GM21723 (cell line): ENCODE measurements around the gene PFKM.

Experiments used
- ATAC-seq: cut with Tn5 transposase; IDR thresholded peaks from one replicate; pipeline ENCODE4 v1.9.1; 2021; ENCODE audit warnings: mild to moderate bottlenecking, moderate library complexity; ENCODE audit not compliant: unreplicated experiment

PFKM gene

DNA sequence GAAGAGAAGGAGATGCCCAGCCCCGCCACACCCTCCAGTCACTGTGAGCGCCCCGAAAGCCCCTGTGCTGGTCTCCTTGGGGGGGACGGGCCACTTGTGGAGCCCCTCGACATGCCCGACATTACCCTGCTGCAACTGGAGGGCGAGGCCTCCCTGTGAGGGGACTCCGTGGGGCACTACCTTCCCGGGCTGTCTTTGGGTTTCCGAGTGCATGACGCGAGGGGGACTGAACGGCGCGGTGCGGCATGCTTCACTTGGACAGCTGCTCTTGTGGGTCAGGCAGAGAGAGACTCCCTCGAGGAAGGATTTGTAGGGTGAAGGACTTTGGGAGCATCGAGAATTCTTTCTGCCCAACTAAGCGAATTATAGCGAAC is 65.4 kb downstream of the PFKM start:
- no peak for ATAC-seq

- ATAC-seq: no peak
Observed at GRCh38 chr12:48185181-48185919, 66.2 kb downstream of the PFKM start.

DNA sequence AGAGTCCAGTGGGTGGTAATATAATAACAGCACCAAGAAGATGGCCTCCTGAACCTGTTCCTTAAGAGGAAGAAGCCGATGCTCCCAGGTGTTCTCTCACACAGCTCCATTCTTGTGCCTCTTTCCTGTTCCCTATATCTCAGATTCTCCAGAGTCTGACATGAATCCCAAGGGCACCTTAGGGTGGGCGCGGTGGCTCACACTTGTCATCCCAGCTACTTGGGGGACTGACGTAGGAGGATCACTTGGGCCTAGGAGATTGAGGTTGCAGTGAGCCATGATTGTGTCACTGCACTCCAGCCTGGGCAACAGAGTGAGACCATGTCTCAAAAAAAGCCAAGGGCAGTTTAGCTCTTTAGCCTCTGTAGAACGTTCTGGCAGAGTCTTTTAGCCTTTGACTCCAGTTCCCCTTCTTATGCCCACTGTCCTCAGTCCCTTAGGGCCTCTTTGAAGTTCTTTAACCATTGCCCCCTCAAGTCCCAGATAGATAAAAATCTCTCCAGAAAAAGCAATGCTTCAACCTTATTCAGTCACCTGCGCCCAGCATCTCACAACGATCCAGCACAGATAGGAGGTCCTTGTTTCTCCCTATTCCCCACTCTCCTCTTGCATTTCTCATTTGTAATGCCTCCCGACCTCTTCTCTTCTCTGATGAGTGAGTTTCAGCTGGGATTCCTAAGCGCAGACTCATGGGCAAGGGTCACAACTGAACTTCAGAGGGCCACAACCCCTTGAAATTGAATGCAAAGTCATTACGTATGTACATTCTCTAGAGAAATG is 68.9 kb downstream of the PFKM start:
- no peak for ATAC-seq

DNA sequence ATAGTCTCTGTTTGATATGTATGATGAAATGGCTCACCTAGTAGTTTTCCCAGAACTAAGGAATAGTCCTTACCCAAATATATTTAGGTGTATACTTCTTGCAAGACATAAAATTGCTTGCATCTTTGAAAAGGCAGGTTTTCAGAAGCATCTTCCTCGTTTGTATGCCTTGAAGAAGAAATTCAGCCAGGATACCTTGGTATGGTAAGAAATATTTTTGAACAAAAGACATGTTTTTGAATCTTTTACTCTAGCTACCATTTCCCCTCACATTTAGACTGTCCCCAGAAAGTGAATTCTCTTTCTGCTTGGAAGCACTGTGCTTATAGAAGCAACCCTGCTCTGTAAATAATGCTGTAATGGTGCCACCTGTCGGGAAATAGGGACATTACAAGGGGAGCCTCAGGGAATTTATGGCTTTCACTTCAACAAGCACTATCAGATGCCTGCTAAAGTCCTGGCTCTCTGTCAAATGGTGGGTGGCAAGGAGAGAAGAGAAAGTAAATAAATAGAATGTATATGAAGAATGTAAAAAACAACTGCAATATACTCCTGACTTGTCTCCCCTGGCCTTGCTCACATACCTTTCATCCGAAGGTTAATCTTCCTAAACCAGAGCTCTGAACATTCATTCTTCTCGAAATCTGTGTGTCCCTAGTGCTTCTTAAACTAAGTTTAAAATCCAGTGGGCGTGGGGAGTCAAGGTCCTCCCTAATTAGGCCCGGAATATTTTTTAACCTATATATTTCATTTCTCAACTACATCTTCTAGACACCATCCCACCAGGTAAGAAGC is 70.4 kb downstream of the PFKM start:
- peak; percentile 83 for ATAC-seq

DNA sequence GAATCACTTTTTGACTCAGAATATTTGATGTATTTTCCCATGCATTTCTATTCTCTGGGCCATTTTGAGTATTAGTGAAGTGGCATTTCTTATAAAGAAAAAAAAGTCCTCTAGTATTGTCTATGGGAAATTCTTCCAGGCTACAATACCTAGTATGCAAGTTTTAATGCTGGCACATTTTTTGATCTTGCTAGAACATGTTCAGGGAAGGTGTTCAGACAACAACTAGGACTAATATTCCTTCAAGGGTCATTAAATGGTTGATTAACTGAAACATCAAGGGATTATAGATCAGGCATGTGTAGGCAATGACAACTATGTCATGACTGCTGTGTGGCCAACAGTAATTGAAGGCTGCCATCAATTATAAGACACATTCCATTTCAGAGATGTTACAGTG is 71.9 kb downstream of the PFKM start:
- no peak for ATAC-seq

- no peak for ATAC-seq
Observed at GRCh38 chr12:48192861-48193260, 73.7 kb downstream of the PFKM start.

DNA sequence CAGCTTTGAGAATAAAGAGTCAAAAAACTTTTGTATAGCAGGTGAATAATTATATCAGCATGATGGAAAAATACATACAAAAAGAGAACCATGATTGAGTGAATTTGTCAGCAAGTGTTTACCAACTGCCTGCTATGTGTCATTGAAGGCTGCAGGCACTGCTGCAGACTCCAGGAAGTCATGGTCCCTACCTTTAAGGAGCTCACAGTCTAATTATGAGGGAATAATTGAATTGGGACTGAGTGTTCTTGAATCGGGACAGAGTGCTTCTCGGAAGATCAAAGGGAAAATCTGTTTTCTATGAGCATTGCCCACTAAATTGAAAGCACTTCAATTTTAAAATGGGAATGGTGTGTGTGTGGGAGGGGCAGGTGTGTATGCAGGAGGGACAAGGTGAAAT is 74.5 kb downstream of the PFKM start:
- no peak for ATAC-seq

DNA sequence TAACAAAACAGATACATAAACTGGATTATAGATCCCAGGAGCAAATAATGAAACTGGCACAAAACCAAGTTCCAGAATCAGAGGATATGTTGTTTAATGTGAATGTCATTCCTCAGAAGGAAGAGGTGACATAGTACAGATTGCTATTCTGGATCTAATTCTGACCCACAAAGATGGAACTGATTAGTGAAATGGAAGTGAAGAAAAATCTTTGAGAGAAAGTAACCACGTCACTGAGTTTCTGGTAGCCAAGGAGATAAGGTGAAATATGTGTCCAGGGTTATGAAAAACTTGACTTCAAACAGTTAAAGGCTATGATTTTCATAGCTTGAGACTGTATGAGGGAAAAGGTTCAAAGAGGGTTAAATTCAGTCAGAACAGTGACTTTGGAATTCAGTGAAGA is 75.6 kb downstream of the PFKM start:
- ATAC-seq: no peak
